GM12875 (cell line): ENCODE measurements around the gene RAB22A.

Source experiments
- H3K4me3 ChIP-seq: one replicate; pipeline ENCODE4 v1.5.1; 2011; ENCODE audit warnings: low read depth, low read length, control low read depth
- CTCF ChIP-seq: IDR thresholded peaks from 2 replicates; pipeline ENCODE4 v1.5.1; 2011; ENCODE audit warnings: low read depth, mild to moderate bottlenecking, control low read depth, inconsistent platforms, low read length, moderate library complexity, borderline replicate concordance; ENCODE audit not compliant: insufficient read depth

RAB22A gene

GRCh38 chr20:58374906-58375758, 65.6 kb downstream of the RAB22A start:
- no peak for TF ChIP-seq CTCF
- H3K4me3 ChIP-seq: no peak overlapping the region

DNA sequence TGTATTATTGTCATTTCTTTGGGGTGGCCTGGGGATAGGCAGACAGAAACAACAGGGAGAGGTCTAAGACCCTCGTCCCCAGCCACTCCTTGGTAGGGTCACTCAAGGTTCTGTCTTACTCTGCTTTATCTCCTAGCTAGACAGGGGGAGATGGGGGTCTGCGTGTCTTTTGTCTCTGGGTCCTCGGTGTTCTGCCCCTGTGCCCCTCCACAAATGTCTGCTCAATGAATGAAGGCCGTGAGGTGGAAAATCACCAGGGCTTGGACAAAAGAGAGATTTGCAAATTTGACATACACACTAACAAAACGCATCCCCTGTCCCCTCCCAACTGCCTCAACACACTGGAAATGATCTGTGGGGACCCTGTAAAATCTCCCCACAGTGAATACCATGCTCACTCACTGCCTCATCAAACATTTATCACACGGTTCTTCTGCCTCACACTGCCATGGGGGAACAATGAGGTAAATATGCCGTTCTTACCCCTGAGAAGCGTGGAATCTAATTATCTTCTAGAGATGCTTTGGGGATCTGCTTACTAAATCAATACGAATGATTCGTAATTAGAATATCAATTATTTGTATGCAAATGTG, 66.3 kb downstream of the RAB22A start:
- TF ChIP-seq CTCF: no peak
- H3K4me3 ChIP-seq: no peak overlapping the region

GRCh38 chr20:58377017-58377416, 67.5 kb downstream of the RAB22A start:
- H3K4me3 ChIP-seq: no peak overlapping the region
- TF ChIP-seq CTCF: no peak

GRCh38 chr20:58377766-58378401, 68.4 kb downstream of the RAB22A start:
- no peak overlapping the region for H3K4me3 ChIP-seq
- TF ChIP-seq CTCF: no peak

DNA sequence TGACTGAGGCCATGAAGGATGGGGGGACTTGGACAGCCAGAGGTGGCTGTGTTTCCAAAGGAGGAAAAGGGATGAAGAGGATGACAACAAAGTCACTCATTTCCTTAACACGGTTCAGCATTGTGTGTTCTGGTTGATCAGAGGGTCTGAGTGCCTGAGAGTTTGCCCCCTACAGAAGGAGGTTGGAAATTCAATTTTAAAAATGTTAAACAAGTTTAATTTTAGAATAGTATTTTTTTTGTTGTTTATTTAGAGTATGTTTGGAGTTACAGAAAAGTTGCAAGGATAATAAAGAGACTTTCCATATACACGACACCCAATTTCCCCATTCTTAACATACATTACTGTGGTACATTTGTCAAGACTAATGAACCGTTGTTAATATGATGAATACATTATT, 69.2 kb downstream of the RAB22A start:
- TF ChIP-seq CTCF: no peak
- H3K4me3 ChIP-seq: no peak overlapping the region

- no peak for TF ChIP-seq CTCF
- no peak overlapping the region for H3K4me3 ChIP-seq
These were observed 72.1 kb downstream of the RAB22A start for GRCh38 chr20:58381627-58382026.
